K562 (cell line): ENCODE results near the gene DIP2B. TPM values are rescaled to one million over a fixed set of nuclear protein-coding genes. Genes with fewer than 3 reads are reported as not detected.

Source experiments
- CTCF ChIP-seq, 3 experiments: IDR thresholded peaks in 2 of 3; conservative IDR thresholded peaks in 1 of 3; 2 replicates each; pipeline ENCODE4 v1.5.1; 2011 to 2012; ENCODE audit warnings: low read length in 3 of 3, mild to moderate bottlenecking in 3 of 3, control low read depth in 2 of 3, improper control_type of control experiment in 1 of 3, inconsistent platforms in 1 of 3, low read depth in 1 of 3, mixed read lengths in 1 of 3, moderate library complexity in 1 of 3; ENCODE audit not compliant: insufficient read depth in 2 of 3
- EP400 ChIP-seq: fragments of 450-650 bp; IDR thresholded peaks from 2 replicates; pipeline ENCODE4 v1.6.1; 2017; ENCODE audit warnings: antibody characterized with exemption, mild to moderate bottlenecking, moderate library complexity
- ETV1 ChIP-seq: fragments of 450-650 bp; conservative IDR thresholded peaks from 2 replicates; pipeline ENCODE4 v1.6.1; 2016; ENCODE audit warnings: missing genetic modification characterization, control low read depth, low read depth, missing compliant biosample characterization
- HDAC1 ChIP-seq, 2 experiments: fragments of 450-650 bp; IDR thresholded peaks; 2 replicates each; pipeline ENCODE4 v1.6.1; 2016 to 2017; ENCODE audit warnings: inconsistent platforms in 1 of 2, mild to moderate bottlenecking in 1 of 2, moderate library complexity in 1 of 2
- HDAC2 ChIP-seq: fragments of 450-650 bp; IDR thresholded peaks from 2 replicates; pipeline ENCODE4 v1.6.1; 2016; ENCODE audit warnings: mild to moderate bottlenecking
- IRF9 ChIP-seq: fragments of 450-650 bp; IDR thresholded peaks from 2 replicates; pipeline ENCODE4 v1.6.1; 2016; ENCODE audit warnings: missing biosample characterization, missing genetic modification characterization
- JUN ChIP-seq, 2 experiments: sonication (generic) in 1 of 2; formaldehyde crosslinking in 1 of 2; IDR thresholded peaks; 2 replicates each; pipeline versions ENCODE4 v1.6.1 to v1.8.0; 2012 to 2022; ENCODE audit warnings: borderline replicate concordance in 2 of 2, mild to moderate bottlenecking in 2 of 2, improper control_type of control experiment in 1 of 2, low read depth in 1 of 2, low read length in 1 of 2, missing genetic modification reagents in 1 of 2
- MAX ChIP-seq: sonication (generic); formaldehyde crosslinking; IDR thresholded peaks from 2 replicates; pipeline ENCODE4 v1.9.0; 2022; ENCODE audit warnings: mild to moderate bottlenecking, missing genetic modification reagents
- NFRKB ChIP-seq: fragments of 450-650 bp; IDR thresholded peaks from 2 replicates; pipeline ENCODE4 v1.6.1; 2016; ENCODE audit warnings: low read depth
- NRF1 ChIP-seq, 2 experiments: fragments of 450-650 bp; IDR thresholded peaks in 1 of 2; conservative IDR thresholded peaks in 1 of 2; 2 replicates each; pipeline ENCODE4 v1.6.1; 2014; ENCODE audit warnings: mild to moderate bottlenecking in 2 of 2
- PRDM10 ChIP-seq: fragments of 450-650 bp; IDR thresholded peaks from 2 replicates; pipeline ENCODE4 v1.6.1; 2018; ENCODE audit not compliant: partially characterized antibody
- RBM22 ChIP-seq: fragments of 200-400 bp; formaldehyde crosslinking; IDR thresholded peaks from 2 replicates; pipeline ENCODE4 v1.6.1; 2018; ENCODE audit warnings: low read length, low read depth; ENCODE audit not compliant: poor library complexity, severe bottlenecking
- RCOR1 ChIP-seq, 2 experiments: IDR thresholded peaks; 2 replicates each; pipeline ENCODE4 v1.6.1; 2012; ENCODE audit warnings: low read depth in 2 of 2, low read length in 2 of 2, borderline replicate concordance in 1 of 2, improper control_type of control experiment in 1 of 2
- VEZF1 ChIP-seq: fragments of 200-800 bp; sonication (Bioruptor generic); IDR thresholded peaks from 2 replicates; pipeline ENCODE4 v1.6.1; 2017; ENCODE audit warnings: missing genetic modification characterization, missing compliant biosample characterization
- ZNF282 ChIP-seq: sonication (generic); formaldehyde crosslinking; IDR thresholded peaks from 2 replicates; pipeline ENCODE4 v1.8.1; 2023; ENCODE audit warnings: missing genetic modification reagents
- polyA plus RNA-seq, 8 experiments: library from polyadenylated mRNA; depleted of rRNA in 4 of 8; stranded (reverse) in 5 of 8; unstranded in 3 of 8; fragments of >200 nt; fragmentation: Nextera tagmentation in 2 of 8; fragmentation: Illumina TruSeq in 1 of 8; extraction: Ambion mirVana in 2 of 8; extraction: Trizol in 1 of 8; gene quantifications; 2 replicates each; pipeline versions ENCODE4 v1.2.1 to v1.2.3, GENCODE V29; 2011 to 2014; ENCODE audit warnings: inconsistent platforms in 1 of 8, missing spikeins in 1 of 8
- total RNA-seq, 7 experiments: library from RNA; depleted of rRNA in 6 of 7; stranded (reverse); fragments of >200 nt in 6 of 7; fragmentation: Illumina TruSeq in 2 of 7; extraction: Trizol in 2 of 7; gene quantifications; 2 replicates each; pipeline versions ENCODE4 v1.2.1 to v1.2.3, GENCODE V29; 2011 to 2021; ENCODE audit warnings: low replicate concordance in 1 of 7

Gene DIP2B
- total and polyA plus RNA-seq, 9 of the 15 experiments (the other 6 are each of a cell fraction or from before 2014, with no cell fraction given) = 4.6 to 26.1 (median 18.8) TPM

GRCh38 chr12:50597200-50598195, 92.7 kb downstream of the DIP2B start (continued):
- TF ChIP-seq JUN (IDR thresholded peaks at IDR 0.05; ENCODE audit: borderline replicate concordance, low read depth, low read length) = 0 out of 2 replicates have a peak, but pooled peaks have one; percentile 28
- no peak for TF ChIP-seq JUN (CRISPR knock-in tag; IDR thresholded peaks at IDR 0.05; ENCODE audit: borderline replicate concordance)
- TF ChIP-seq ZNF282 (CRISPR knock-in tag) = no peak
- peak; percentile 26; the same call in 1 of the 2 replicates for TF ChIP-seq EP400
- TF ChIP-seq PRDM10 = no peak
- TF ChIP-seq RBM22 = no peak
- no peak for TF ChIP-seq IRF9 (tag)
- 0 out of 2 replicates have a peak, but pooled peaks have one; percentile 35 for TF ChIP-seq ETV1 (tag)
- TF ChIP-seq HDAC2 = 0 out of 2 replicates have a peak, but pooled peaks have one; percentile 47
- peak in 1 of 2 experiments; percentile 91; a peak in 2 of 4 replicates for TF ChIP-seq RCOR1 (IDR thresholded peaks at IDR 0.05; ENCODE audit: borderline replicate concordance in 1 of 2, low read depth in 2 of 2, low read length in 2 of 2)
- TF ChIP-seq HDAC1 (IDR thresholded peaks at IDR 0.05) = peak in 1 of 2 experiments; percentile 45; a peak in 1 of 4 replicates
- TF ChIP-seq NRF1 (conservative IDR thresholded peaks at IDR 0.05 in 1 of 2, IDR thresholded peaks at IDR 0.05 in 1 of 2) = no peak
- TF ChIP-seq MAX = peak; percentile 47; the same call in 1 of the 2 replicates
- TF ChIP-seq CTCF (IDR thresholded peaks at IDR 0.05 in 2 of 3, conservative IDR thresholded peaks at IDR 0.05 in 1 of 3; ENCODE audit: insufficient read depth in 2 of 3, low read depth in 1 of 3, low read length in 3 of 3) = peak in 2 of 3 experiments; percentile 18 to 20; a peak in 1 of 6 replicates
- TF ChIP-seq VEZF1 (CRISPR knock-in tag) = 0 out of 2 replicates have a peak, but pooled peaks have one; percentile 20
- 0 out of 2 replicates have a peak, but pooled peaks have one; percentile 4 for TF ChIP-seq NFRKB
